Esophagus muscularis mucosa (tissue), 4 donors: Measurements from ENCODE around the gene PAQR8. TPM values are rescaled to one million over a fixed set of nuclear protein-coding genes. Genes with fewer than 3 reads are reported as not detected.

Experiments
- DNase-seq: peaks from one replicate; pipeline ENCODE4 v3.0.0-alpha.2; 2017; ENCODE audit errors: extremely low spot score
- H3K27ac ChIP-seq, 4 donors: fragments of 200-600 bp; sonication (generic); replicated peaks in 1 of 4; 1 replicate in 3 of 4; 2 replicates in 1 of 4; pipeline ENCODE4 v1.5.1; 2016 to 2019; ENCODE audit warnings: mild to moderate bottlenecking in 1 of 4
- H3K27me3 ChIP-seq, 4 donors: fragments of 200-600 bp; sonication (generic); one replicate each; pipeline versions ENCODE4 v1.5.1 to v1.6.0; 2016 to 2019
- H3K36me3 ChIP-seq, 4 donors: fragments of 200-600 bp; sonication (generic); one replicate each; pipeline ENCODE4 v1.5.1; 2016 to 2019
- H3K4me1 ChIP-seq, 4 donors: fragments of 200-600 bp; sonication (generic); one replicate each; pipeline ENCODE4 v1.5.1; 2016 to 2019
- H3K4me3 ChIP-seq, 4 donors: fragments of 200-600 bp; sonication (generic); 1 replicate in 2 of 4; 2 replicates in 2 of 4; pipeline ENCODE4 v1.5.1; 2016 to 2019; ENCODE audit warnings: mild to moderate bottlenecking in 4 of 4, moderate library complexity in 1 of 4
- H3K9me3 ChIP-seq, 4 donors: fragments of 200-600 bp; sonication (generic); 1 replicate in 3 of 4; 2 replicates in 1 of 4; pipeline ENCODE4 v1.5.1; 2016 to 2019
- CTCF ChIP-seq, 3 experiments: fragments of 200-600 bp in 2 of 3; fragments of 450-650 bp in 1 of 3; sonication (generic) in 2 of 3; IDR thresholded peaks; one replicate each; pipeline ENCODE4 v1.5.1; 2017 to 2019; ENCODE audit warnings: antibody characterized with exemption in 3 of 3, mild to moderate bottlenecking in 2 of 3, moderate library complexity in 1 of 3
- EP300 ChIP-seq: sonication (generic); formaldehyde crosslinking; IDR thresholded peaks from one replicate; pipeline ENCODE4 v1.6.1; 2017; ENCODE audit warnings: antibody characterized with exemption
- POLR2A ChIP-seq: fragments of 450-650 bp; IDR thresholded peaks from one replicate; pipeline ENCODE4 v1.6.1; 2017; ENCODE audit warnings: antibody characterized with exemption, moderate library complexity, mild to moderate bottlenecking, low read depth
- POLR2AphosphoS5 ChIP-seq, 2 donors: sonication (generic); formaldehyde crosslinking; IDR thresholded peaks; one replicate each; pipeline ENCODE4 v1.6.1; 2017; ENCODE audit warnings: antibody characterized with exemption in 2 of 2
- WGBS: methylation state at CpG from one replicate; pipeline ENCODE4 v1.1.5; 2018; 5-methylcytosine and 5-hydroxymethylcytosine counted together
- intact Hi-C: fragments of 100-400 bp; cut with DNase I; formaldehyde crosslinking; loops from one replicate; pipeline ENCODE4 v1.15.1; 2023
- total RNA-seq, 4 donors: library from RNA; depleted of rRNA; stranded (reverse); fragments of >200 nt; gene quantifications; one replicate each; pipeline versions ENCODE4 v1.1.0 to v1.2.1, GENCODE V29; 2016

The PAQR8 gene
- total RNA-seq, 4 donors from 2014 or later = 11.1 to 32.5 (median 14.2) TPM

- no peak overlapping the region for H3K27ac ChIP-seq
- TF ChIP-seq CTCF (IDR thresholded peaks at IDR 0.05) (no peak), EP300 (no peak), POLR2A (no peak), POLR2AphosphoS5 (IDR thresholded peaks at IDR 0.05) (no peak)
- H3K36me3 ChIP-seq = no peaks in the 10 kb centered on the region
- intact Hi-C loops = no loop called here
- no peak overlapping the region for H3K4me3 ChIP-seq
- H3K27me3 ChIP-seq = no peaks in the 10 kb centered on the region
- no peak for DNase-seq
- WGBS = 87% methylated on average over 2 of the region's 2 CpGs
- H3K4me1 ChIP-seq = no peaks in the 10 kb centered on the region
- H3K9me3 ChIP-seq = no peaks in the 10 kb centered on the region
These were observed 33.7 kb upstream of the PAQR8 start for GRCh38 chr6:52328303-52328662.

GRCh38 chr6:52328729-52329128 lies 33.2 kb upstream of the PAQR8 start:
- Histone ChIP-seq H3K27me3 (no peaks in the 10 kb centered on the region), H3K27ac (no peak overlapping the region), H3K9me3 (no peaks in the 10 kb centered on the region), H3K36me3 (no peaks in the 10 kb centered on the region), H3K4me1 (no peaks in the 10 kb centered on the region), H3K4me3 (no peak overlapping the region)
- no peak for DNase-seq
- intact Hi-C loops = no loop called here
- WGBS = 81% methylated on average over 2 of the region's 2 CpGs
- no peak for TF ChIP-seq EP300
- TF ChIP-seq POLR2AphosphoS5 (IDR thresholded peaks at IDR 0.05) = no peak
- no peak for TF ChIP-seq POLR2A
- no peak for TF ChIP-seq CTCF (IDR thresholded peaks at IDR 0.05)

- no peaks in the 10 kb centered on the region for H3K9me3 ChIP-seq
- intact Hi-C loops = no loop called here
- no peaks in the 10 kb centered on the region for H3K27me3 ChIP-seq
- no peaks in the 10 kb centered on the region for H3K36me3 ChIP-seq
- no peak overlapping the region for H3K27ac ChIP-seq
- WGBS = 69% methylated on average over 2 of the region's 2 CpGs
- DNase-seq = no peak
- no peak overlapping the region for H3K4me3 ChIP-seq
- no peak for TF ChIP-seq POLR2AphosphoS5 (IDR thresholded peaks at IDR 0.05)
- no peak for TF ChIP-seq CTCF (IDR thresholded peaks at IDR 0.05)
- H3K4me1 ChIP-seq = no peaks in the 10 kb centered on the region
These were observed 31.5 kb upstream of the PAQR8 start for GRCh38 chr6:52330470-52330869.

GRCh38 chr6:52331793-52332457 lies 30.0 kb upstream of the PAQR8 start:
- no peak overlapping the region for H3K27ac ChIP-seq
- no peak overlapping the region for H3K4me3 ChIP-seq
- H3K9me3 ChIP-seq = no peaks in the 10 kb centered on the region
- intact Hi-C loops = no loop called here
- H3K27me3 ChIP-seq = no peaks in the 10 kb centered on the region
- no peak for DNase-seq
- 86% methylated on average over 4 of the region's 4 CpGs for WGBS
- H3K36me3 ChIP-seq = no peaks in the 10 kb centered on the region
- TF ChIP-seq EP300 (no peak), POLR2AphosphoS5 (IDR thresholded peaks at IDR 0.05) (no peak), POLR2A (no peak), CTCF (IDR thresholded peaks at IDR 0.05) (no peak)
- H3K4me1 ChIP-seq = no peaks in the 10 kb centered on the region

GRCh38 chr6:52333840-52334200 lies 28.1 kb upstream of the PAQR8 start:
- no peak for DNase-seq
- Histone ChIP-seq H3K36me3 (no peaks in the 10 kb centered on the region), H3K27ac (no peak overlapping the region), H3K4me1 (no peaks in the 10 kb centered on the region), H3K27me3 (no peaks in the 10 kb centered on the region), H3K4me3 (no peak overlapping the region), H3K9me3 (no peaks in the 10 kb centered on the region)
- WGBS = 50% methylated on average over 1 of the region's 1 CpG
- TF ChIP-seq POLR2AphosphoS5 (IDR thresholded peaks at IDR 0.05) (no peak), CTCF (IDR thresholded peaks at IDR 0.05) (no peak), EP300 (no peak), POLR2A (no peak)
- intact Hi-C loops = no loop called here
